AML-193 (cell line): ENCODE measurements around the gene BBS9.

ENCODE experiments used
- DNase-seq, 2 experiments: peaks; one replicate each; lab custom pipeline; 2025; lab: John Stamatoyannopoulos, UW

BBS9 gene

DNA sequence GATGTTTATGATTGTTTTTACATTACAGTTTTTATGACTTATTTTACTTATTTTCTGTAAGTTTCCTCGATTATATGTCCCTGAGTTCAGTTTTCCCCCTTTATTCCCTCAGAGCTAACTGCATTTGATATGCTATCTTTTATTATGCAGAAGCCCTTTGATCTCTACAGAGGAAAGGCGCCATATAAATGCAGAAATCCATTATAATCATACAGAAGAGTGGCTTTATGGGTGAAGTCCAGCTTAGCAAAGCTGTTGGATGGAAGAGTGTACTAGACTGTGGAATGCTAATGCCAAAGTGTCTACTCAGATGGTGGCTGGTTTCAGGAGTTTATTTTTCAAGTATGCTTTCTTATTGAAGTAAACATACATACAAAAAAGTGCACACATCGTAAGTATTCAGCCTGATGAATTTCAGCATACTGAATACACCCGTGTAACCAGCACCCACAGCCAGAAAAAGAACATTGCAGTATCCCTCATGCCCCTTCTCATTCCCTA is 517.6 kb downstream of the BBS9 start:
- no peak for DNase-seq

DNA sequence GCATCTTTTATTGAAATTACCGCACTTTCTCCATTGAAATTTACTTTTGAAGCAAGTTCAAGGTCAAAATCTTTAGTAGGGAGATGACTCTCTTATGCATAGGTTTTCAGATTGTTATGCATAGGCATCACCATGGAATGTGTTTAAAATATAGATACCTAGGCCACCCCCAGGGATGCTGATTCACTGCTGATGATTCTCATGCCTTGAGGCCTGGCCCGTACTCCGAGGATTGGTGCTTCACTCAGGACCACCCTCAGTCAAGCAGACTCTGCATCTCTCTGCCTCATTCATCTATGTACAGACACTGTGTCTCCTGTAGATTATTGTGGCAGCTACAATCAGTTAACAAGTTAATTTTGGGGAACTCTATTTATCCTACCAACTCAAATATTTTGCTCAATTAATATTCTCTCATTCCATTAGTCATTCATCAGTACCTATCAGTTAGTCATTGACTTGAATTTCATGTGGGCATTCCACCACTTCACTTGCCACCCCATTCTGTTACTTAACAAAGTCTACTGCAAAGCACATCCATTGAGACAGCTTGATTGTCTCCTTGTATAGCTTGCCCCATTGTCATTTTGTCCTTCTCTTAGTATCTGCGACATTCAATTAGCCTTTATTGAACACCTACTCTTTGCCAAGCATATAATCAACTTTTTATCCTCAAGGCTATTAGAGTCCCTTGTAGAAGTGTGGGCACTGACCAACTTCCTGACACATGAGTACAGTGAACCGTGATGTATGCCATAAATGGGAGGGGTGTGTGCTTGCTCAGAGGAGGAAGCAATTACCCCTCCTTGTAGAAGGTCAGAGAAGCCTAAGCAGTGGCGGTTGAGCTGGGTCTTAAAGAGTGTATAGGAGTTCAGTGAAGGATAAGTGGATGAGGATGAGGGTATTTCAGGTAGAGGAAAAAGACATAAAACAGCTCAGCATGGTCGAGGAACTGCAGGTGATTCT is 520.4 kb downstream of the BBS9 start:
- no peak for DNase-seq

DNA sequence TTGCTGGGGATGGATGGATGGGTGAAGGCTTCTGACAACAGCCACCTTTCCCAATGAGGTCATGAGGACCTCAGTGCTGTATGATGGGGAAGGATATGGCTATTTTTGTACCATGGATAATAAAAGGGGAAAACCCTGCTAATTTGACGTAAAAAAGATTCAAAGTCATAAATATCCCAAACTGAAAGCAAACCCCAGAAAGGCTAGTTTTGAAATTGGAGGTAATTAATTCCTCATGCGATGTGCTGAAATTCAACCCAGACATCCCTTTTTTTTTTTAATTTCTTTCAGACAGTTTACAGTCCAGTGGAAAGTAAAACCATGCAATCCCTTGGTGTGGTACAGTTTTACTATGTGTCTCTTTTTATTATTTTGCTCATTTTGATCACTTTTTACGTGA is 521.5 kb downstream of the BBS9 start:
- DNase-seq, result no peak

DNA sequence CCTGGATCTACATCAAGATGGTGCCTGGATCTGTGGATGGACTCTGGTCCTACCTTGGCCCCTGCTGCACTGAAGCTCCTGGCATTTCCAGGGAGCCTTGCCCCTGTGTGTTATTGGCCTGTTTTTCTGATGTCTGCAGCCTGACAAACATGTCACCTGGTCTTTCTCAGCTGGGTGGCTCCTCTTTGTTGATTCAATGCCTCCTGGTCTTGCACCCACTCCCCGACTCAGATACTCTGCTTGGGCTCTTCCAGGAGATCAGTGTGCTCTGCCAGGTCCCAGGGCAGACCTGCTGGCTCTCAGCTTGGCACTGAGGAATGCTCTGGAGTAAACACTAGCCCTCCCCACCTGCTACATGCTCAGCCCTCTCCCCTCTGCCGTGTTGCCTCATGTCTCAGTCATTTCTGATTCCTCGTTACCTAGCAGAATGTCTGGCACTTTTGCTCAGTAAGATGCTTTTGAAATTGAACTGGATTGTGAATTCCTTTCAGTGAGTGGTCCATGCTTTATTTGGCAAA is 522.7 kb downstream of the BBS9 start:
- no peak for DNase-seq

DNA sequence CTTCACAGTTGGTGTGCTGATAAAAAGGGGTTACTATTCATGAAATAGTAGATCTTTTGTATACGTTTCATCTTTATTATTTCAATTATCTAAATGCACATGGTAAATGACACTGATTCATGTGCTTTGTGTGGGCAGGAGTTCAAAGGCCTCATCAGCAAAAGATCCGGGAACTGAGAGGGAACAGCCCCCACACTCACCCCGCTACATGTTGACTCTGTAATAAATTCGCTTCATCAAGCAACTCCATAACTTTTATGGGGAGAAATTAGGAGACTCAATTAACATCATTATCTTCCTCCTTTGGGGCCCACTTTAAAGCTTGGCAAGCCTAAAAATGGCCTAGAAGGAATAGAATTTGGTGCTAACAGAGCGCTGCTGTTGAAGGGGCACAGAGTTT is 525.3 kb downstream of the BBS9 start:
- no peak for DNase-seq
